IPS DF 19.7 (cell line): Measurements from ENCODE around the gene ESM1.

Experiments
- DNase-seq: peaks from one replicate; pipeline ENCODE4 v3.0.0-alpha.2; 2013; ENCODE audit warnings: low read depth, low spot score

ESM1 gene

DNA sequence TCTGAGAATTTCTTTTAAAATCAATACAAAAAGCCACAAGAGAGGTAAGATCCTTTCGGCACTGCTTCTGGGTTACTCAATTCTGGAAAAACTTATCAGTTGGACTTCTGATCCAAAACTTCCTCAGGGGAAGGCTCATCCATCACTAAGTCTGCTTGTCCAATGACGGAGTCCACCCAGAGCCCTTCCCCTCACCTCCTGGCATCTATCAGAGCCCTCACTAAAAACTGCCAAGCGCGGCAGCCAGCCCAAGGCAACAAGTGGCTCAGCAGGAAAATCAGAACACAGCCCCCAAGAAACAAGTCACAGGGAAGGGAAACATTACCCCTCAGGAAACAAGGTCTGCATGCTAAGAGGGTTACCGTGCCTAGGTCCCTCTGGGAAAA, 869 bp upstream of the ESM1 start:
- no peak for DNase-seq

DNA sequence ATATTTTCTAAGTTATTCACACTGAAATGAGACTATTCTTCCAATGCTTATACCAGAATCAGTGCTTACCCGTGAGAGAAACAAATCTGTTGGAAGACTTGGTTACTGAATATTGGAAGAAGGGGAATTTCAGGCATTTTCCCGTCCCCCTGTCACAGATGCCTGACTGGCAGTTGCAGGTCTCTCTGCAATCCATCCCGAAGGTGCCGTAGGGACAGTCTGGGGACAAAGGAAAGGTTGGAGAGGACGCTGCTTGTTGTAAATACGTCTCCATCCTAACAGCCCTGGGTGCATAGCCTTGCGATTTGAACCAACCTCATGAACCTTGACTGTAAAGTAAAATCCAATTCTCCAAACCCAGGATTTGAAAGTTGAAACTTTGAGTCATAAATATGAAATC, 3.5 kb downstream of the ESM1 start:
- no peak for DNase-seq

DNA sequence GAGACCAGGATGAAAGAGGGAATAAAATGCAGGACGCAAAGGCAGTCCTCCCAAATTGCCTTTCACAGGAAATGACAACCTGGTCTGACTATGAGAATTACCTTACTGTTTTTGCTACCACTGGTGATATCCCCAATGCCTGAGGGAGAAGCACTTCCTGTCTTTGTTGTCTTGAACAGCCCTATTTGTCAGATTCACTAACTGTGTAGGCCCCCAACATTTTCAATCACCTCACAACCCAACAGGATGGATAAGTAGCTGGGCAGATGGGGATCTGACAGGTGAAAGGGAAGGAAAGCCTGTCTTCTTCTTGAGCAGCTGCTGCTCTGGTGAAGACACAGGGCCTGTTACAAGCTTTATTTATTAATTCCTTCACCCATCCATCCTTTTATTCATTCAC, 9.7 kb downstream of the ESM1 start:
- DNase-seq: no peak

DNA sequence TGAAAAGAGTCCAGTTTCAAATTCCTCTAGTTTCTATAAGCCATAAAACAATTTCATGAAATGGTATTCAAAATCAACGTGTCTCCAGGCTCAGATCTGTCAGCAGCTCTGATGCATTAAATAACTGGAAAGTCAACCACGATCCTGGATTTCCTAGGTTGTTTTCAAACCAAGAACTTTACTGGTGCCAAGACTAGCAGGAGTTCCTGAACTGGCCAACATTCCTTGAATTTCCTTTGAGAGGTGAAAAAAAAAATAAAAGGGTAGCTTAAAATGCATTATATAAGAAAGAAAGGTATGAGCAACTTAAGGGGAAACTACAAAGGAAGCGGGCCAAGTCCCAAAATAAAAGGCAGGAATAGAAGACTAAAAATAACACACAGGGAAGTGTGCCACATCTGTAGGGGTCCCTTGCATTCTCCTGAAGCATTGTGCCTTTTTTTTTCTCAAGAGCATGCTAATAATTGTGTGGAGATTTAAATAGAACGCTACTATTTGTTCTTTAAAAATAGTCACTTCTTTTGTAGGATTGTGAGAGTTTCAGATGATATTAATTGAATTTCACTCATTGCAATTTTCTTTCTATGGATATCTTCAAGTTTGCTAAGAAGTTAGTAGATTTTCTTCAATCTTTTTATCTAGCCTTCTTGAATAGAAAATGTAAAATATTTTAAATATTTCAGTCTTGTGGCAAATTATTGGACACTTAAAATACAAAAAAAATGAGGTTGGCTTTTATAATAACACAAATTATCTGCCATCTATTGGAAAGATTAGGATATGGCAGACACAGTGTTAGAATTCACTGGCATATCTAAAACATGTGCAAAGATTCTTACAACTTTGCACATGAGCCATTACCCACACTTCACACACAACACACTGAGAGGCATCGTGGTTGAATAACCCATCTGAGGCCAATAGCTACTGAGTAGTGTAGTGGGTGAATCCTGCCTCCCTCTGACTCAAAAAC, 15.3 kb downstream of the ESM1 start:
- no peak for DNase-seq

DNA sequence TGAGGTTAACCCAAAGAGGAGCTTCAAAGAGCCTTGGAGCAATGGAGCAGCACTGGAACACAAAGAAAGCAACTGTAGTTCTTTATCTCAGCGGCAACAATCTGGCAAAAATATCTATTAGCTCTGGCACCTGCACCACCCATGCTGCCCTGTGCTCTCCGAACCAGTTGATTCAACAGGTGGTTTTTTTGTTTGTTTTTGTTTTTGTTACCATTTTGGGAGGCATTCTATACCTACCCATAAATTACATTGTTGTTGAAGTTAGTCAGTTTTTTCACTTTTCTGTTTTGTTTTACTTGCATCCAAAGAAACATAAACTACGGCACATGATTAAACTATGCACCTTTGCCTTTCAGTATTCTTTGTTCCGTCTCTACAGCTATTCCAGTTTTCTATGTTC, 16.2 kb downstream of the ESM1 start:
- DNase-seq: no peak

DNA sequence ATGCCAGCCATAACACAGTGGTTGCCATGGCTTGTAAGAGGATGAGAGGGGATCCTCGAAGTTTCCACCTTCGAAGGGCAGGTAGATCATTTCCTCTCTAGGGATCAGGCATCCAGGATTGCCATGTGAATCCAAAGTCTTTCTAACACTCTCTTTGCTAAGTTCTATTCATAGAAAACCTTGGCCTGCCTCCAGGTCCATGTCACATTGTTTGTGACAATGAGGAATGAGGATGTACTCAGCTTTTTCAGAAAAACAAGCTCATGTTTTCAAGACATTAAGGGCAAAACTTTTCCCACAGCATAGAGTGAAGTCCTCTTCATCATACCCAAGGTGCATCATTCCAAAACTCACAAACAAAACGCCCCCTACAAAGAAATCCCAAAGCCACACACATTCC, 19.6 kb downstream of the ESM1 start:
- DNase-seq: no peak

DNA sequence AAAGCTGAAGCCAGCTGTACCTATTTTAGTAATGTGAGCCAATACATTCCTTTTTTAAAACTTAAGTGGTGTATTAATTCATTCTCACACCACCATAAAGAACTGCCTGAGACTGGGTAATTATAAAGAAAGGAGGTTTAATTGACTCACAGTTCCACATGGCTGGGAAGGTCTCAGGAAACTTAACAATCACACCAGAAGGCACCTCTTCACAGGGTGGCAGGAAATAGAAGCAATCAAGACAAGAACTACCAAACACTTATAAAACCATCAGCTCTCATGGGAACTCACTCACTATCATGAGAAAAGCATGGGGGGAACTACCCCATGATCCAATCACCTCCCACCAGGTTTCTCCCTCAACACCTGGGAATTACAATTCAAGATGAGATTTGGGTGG, 21.0 kb downstream of the ESM1 start:
- no peak for DNase-seq

DNA sequence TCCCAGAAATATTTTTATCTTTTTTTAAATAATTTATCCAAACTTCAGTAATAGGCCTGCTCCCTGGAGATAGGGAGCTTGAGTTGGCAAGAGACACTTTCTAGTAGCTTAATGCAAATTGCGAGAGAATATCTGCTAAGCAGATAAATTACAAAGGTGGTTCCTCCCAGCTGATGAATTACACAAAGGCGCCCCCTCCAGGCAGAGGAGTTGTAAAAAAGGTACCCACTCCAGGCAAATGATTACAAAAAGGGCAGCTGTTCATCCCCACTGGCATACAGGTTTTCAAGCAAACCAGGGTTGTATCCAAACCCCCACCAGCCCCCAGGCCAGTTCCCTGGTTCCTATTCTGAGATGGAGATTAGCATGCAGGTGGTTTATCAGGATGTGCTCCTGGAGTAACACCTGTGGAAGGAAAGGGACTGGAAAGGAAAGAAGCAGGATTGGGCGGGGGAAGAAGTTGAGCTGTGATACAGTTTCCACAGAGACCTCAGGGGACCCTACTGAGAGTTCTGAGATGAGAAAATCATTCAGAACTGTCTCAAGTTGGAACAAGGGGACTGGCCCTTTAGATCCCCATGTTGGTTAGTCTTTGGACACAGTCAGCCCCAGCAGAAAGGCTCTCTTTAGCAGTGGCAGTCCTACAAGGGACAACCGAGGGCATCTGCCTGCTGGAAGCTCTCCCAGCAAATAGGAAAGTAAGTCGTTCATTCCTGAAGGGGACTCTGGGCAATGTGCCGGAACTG, 25.5 kb downstream of the ESM1 start:
- DNase-seq: no peak

DNA sequence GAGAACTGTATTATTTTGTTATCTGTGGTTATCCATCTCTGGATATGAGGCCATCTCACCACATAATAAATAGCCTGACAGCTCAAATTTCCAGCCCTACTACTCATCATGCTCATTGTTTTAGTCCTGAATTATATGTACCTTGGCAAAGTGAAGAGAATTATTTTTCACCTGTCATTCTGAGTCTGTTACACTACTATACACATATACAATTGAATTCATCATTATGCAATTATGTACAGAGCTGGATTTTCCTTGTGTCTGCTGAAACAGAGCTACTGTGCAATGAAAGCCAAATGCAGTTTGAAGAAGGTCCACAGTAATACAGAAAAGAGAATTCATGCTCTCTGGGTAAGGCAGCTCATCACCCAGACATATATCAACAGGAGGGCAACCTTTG, 28.5 kb downstream of the ESM1 start:
- no peak for DNase-seq

DNA sequence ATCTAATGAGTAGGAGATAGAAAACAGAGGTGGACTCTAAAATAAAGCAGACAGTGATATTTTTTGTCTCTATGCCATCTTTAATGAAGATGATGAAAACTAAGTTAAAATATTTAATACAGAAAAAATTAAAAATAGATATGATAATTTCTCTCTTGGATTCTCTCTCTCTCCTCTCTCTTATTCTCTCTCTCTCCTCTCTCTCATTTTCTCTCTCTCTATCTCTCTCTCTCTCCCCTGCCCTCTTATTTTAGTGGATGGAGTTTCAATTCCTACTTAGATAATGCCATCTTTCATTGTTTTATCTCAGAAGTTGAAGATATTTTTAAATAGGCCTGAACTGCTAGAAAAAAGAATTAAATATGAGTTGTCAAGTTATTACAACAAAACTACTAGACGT, 38.2 kb downstream of the ESM1 start:
- DNase-seq: no peak

DNA sequence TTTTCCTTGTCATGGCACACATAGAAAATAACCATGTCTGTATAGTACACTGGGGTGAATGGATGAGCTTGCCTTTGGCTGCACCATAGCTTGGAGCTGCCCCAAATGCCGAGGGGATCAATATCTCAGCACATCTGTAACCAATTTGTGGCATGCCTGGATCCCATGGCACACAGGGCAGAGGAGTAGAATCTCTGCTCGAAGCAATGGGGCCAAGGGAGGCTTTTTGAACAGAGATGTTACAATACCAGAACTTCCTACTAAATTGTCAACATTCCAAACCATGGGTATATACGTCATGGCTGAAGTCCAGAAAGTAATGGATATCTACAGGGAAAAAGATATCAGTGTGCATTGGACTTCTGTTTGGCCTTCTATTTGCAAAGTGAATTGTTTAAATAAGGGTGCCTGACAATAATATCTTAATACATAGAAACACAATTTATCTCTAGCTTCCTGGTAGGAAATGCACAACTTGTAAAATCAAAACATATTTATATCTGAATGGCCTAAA, 39.0 kb downstream of the ESM1 start:
- no peak for DNase-seq

DNA sequence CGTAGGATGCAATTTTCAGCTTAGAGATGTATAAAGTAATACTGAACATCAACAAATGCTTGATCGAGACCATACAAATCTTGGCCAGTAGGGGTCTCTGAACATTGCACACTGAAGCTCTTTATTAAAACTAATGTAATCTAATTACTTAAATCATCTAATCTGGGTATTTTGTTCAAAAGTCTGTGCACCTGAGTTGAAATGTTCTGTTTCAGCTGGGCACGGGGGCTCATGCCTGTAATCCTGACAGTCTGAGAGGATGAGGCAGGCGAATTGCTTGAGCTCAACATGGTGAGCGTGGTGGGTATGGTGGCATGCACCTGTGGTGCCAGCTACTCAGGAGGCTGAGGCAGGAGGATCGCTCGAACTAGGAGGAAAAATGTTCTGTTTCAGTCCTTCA, 41.0 kb downstream of the ESM1 start:
- DNase-seq: no peak

DNA sequence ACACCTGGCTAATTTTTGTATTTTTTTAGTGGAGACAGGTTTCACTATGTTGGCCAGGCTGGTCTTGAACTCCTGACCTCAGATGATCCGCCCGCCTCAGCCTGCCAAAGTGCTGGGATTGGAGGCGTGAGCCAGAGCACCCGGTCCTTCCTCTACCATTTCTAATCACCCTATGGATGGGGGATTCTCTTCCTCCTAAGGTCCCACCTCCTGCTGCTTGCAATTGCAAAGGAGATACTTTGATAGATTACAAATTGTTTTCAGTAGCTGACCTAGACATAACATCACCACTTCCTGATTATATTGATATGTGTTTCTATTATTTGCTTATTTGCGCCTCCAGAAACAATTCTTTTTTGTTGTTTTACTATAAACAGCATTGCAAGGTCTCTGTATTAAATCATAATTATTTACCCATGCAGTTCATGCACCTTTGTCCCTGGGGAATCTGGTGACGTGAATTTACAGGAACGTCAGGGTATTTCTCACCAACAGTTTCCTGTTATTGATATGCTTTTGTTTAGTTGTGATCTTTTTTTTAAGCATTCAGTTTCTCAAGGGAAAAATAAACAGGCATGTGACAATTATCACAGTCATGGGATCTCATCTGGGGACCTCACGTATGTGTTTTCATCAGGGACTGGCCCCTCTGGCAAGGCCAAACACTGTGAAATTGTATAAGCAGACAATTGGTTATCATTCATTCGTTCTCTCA, 43.2 kb downstream of the ESM1 start:
- DNase-seq: no peak

DNA sequence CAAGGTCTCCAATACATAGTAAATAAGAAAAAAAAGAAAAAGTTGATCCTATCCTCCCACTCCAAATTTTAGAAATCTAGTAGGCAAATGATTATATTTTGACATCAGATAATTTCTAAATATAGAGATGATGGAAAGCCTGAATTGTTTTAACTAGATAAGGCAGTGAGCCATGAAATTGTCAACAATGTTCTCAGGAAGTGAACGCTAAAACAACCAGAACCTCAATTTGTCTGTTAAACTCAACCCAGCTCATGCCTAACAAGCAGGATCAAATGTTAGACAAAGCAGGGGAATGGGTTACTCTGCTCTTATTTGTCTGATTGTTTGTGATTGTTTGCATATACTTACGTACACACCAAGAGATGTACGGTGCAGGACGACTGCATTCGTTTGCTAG, 49.2 kb downstream of the ESM1 start:
- no peak for DNase-seq

DNA sequence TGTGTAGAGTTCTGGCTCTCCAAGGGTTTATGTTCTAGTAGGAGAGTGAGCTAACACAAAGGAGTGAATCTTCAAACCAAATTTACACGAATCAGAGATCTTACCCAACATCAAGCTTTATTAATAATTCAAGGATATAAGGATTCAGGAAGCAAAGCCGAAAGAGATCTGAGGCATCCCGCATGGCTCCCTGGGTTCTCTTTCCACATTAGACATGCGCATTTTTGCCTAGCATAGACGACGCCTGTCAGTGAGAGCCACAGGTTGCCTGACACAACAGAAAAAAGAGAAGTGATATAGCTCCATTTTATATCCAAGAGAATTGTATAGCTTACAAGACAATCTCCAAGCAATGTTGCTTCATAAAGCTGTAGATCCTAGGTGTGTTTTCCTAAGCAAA, 52.6 kb downstream of the ESM1 start:
- DNase-seq: no peak

DNA sequence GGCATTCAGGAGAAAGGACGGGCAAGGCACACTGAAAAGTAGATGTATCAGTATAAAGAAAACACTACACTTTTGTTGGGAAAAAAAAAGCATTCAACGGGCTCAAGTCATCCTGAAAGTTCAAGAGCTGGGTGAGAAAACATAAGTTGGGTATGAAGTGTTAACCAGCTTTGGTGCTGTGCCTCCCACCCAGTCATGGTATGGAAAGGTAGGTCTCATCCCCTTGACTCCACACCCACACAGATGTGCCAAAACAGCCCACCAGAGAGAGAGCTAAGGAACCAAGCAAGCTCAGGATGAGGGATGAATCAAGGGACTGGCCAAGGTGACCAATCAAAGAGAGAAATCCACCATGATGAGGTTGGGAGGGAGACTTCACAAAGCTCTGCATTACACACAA, 54.7 kb downstream of the ESM1 start:
- DNase-seq: no peak
